Activated CD4-positive, alpha-beta T cell treated with anti-CD3 and anti-CD28 coated beads, Interleukin-2, amount 50 U/mL, for 1 hour (primary cell): ENCODE results near the gene NPFFR2.
"Not testable (repeated sequence)": the region's sequence is repeated elsewhere in the genome, so short reads cannot be mapped to it uniquely, and the experiment has no call there.

Source experiments
- DNase-seq: peaks from one replicate; pipeline ENCODE4 v3.0.0-alpha.2; 2020

NPFFR2 gene

DNA sequence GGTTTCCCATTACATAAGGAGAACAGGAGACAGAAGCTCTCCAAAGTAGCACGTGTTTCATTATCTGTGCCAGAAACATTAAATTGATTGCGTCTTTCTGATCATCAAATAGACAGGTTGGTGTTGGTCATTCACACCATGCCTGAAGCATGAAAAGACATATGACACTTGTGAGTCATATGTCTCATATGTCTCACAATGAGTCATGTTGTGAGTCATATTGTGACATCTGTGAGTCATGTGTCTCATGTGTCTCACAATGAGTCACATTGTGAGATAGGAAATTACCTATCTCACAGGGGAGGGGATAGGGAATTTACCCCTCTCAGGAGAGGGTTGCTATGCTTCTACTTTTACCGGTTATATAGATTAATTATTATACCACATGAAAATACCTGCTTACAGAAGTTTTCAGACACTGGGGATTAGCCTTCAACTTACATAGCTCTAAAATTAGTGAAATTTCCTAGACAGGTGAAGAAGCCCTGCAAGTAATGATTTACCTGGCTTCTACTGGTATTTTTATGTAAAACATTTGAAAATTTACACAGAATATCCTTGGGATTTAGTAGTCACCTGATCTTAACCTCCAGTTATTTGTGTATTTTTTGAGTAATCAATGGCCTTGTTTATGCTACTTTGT is 80.8 kb downstream of the NPFFR2 start:
- no peak for DNase-seq

DNA sequence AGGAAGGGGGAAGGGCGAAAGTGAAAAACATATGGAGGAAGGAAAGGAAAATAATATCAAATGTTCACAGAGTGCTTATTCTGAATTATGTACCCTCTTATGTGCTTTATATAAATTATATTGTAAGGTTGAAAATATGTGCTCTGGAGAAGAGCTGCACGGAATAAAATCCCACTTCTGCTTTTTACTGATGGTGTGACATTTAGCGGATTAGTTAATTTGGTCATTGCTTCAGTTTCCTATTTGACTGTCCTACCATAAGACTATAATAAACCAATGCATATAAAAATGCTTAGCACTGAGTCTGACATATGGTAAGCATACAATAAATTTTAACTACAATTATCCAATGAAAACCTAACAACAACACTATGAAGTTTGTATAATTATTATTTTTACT is 86.2 kb downstream of the NPFFR2 start:
- no peak for DNase-seq

DNA sequence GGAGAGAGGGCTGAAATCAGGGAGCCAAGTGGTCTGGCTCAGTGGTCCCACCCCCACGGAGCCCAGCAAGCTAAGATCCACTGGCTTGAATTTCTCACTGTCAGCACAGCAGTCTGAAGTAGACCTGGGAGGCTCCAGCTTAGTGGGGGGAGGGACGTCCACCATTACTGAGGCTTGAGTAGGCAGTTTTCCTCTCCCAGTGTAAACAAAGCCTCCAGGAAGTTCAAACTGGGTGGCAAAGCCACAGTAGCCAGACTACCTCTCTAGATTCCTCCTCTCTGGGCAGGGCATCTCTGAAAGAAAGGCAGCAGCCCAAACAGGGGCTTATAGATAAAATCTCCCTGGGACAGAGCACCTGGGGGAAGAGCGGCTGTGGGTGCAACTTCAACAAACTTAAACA is 88.1 kb downstream of the NPFFR2 start:
- DNase-seq, result no peak

DNA sequence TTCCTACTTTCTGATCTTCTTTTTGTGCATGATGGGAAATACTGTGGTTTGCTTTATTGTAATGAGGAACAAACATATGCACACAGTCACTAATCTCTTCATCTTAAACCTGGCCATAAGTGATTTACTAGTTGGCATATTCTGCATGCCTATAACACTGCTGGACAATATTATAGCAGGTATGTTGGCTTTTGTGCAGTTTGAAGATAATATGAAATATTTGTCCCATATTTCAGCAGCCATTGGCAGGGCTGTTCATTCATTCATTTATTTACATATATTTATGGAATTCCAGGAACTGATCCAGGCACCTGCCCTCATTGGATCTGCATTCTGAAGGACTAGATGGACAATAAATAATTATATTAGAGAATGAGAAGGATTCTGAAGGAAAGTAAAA is 96.9 kb downstream of the NPFFR2 start:
- no peak for DNase-seq

DNA sequence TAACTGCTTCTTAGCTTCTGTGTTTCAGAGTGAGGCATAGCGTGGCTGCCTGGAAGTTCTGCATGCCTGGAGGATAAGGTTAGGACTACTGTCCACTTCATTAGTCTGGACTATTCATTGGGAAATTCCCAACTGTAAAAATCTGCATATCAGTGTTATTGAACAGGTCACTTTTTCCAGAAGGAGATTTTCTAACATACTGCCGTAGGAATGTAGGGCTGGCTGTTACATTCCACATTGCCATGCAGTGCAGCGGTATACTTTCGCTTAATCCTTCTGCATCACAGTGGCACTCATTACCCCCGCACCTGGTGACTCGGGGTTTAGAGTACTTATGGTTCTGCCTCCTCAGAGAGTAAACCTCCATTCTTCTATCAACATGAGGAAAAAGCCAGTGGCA is 104.6 kb downstream of the NPFFR2 start:
- no peak for DNase-seq

DNA sequence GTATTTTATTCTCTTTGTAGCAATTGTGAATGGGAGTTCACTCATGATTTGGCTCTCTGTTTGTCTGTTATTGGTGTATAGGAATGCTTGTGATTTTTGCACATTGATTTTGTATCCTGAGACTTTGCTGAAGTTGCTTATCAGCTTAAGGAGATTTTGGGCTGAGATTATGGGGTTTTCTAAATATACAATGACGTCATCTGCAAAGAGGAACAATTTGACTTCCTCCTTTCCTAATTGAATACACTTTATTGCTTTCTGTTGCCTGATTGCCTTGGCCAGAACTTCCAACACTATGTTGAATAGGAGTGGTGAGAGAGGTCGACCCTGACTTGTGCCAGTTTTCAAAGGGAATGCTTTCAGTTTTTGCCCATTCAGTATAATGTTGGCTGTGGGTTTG is 108.2 kb downstream of the NPFFR2 start:
- not testable (repeated sequence) for DNase-seq

DNA sequence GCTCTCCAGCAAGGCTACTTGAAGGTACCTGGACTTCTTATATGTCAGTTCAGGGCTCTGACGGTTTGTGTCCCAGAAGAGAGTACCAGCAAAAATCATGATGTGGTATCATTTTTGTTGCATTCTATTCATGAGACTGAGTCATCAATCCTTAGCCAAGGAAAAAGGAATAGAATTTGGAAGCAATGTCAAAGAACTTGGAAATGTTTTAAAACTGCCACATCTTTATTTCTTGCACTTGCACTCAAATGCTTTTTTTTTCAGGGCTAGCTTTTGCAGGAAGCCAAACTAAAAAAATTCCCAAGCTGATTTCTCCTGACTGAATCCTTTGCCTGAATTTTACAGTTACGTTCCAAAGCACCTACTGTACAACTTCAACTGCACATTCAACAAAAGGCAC is 112.4 kb downstream of the NPFFR2 start:
- DNase-seq, result no peak

DNA sequence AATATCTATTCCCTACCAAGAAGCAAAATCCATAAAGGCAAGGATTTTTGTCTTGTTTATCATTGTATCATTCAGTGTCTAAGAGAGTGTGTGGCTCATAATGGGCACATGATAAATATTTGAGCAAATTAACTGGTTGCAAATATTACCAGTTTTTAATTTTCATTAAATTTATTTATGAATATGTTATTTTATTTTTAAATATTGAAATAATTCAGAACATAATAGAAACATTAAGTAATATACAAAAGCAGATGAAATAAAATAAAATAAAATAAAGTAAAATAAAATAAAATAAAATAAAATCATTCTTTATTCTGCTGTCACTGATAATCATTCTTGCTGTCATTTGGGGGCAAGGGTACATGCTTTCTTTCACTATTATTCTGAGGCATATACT is 120.9 kb downstream of the NPFFR2 start:
- no peak for DNase-seq

DNA sequence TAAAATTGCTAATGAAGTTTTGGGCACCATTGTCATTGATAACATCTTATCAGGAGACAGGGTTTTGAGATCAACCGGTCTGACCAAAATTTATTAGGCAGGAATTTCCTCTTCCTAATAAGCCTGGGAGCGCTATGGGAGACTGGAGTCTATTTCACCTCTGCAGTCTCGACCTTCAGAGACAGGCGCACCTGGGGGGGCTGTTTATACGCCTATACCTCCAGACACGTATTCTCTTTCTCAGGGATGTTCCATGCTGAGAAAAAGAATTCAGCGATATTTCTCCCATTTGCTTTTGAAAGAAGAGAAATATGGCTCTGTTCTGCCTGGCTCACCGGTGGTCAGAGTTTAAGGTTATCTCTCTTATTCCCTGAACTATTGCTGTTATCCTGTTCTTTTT is 121.8 kb downstream of the NPFFR2 start:
- not testable (repeated sequence) for DNase-seq

DNA sequence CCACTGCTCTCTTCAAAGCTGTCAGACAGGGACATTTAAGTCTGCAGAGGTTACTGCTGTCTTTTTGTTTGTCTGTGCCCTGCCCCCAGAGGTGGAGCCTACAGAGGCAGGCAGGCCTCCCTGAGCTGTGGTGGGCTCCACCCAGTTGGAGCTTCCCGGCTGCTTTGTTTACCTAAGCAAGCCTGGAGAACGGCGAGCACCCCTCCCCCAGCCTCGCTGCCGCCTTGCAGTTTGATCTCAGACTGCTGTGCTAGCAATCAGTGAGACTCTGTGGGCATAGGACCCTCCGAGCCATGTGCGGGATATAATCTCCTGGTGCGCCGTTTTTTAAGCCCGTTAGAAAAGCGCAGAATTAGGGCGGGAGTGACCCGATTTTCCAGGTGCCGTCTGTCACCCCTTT is 137.5 kb downstream of the NPFFR2 start:
- DNase-seq, result not testable (repeated sequence)

DNA sequence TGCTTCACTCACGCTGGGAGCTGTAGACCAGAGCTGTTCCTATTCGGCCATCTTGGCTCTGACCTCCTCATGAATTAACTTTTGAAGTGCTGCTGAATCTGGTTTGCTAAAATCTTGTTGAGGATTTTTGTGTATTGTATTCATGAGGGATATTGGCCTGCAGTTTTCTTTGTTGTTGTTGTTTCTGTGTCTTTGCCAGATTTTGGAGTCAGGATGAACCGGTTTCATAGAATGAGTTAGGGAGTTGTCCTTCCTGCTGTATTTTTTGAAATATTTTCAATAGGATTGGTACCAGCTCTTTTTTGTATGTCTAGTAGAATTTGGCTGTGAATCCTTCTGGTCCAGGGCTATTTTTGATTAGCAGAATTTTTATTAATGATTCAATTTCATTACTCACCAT is 138.1 kb downstream of the NPFFR2 start:
- DNase-seq, result no peak

DNA sequence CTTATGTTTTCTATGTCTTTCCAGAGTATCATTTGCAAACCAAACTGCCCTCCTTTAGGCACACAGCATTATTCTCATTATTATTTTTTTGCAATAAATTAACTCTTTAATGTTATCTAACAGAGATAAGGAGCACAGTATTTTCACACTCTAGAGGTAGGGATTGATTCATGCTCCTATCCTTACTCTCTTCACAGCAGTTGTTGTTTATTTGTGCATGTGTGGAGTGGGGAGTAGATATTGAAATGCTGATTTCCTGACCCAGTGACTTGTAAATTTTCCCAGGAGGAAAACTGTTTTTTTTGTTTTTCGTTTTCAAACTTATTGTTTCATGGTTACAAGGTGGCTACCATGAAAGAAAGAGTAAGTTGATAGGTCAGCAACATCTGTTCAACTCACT is 140.0 kb downstream of the NPFFR2 start:
- DNase-seq, result no peak

DNA sequence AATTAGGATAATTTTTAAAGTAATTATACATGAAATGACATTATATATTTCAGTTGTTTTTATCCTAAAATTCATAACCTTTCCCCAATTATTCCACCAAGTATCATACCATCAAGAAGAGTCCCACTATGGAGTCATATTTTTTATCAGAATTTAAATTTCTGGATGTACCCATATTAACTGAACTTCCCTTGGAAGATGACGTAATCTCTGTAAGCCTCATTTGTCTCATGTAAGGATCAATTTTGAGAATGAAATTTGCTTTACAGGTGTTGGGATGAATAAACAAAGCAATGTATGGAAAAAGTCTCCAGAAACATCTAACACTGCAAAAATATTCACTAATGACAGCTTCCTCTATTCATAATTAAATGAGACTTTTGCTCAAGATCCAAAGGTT is 147.5 kb downstream of the NPFFR2 start:
- no peak for DNase-seq

DNA sequence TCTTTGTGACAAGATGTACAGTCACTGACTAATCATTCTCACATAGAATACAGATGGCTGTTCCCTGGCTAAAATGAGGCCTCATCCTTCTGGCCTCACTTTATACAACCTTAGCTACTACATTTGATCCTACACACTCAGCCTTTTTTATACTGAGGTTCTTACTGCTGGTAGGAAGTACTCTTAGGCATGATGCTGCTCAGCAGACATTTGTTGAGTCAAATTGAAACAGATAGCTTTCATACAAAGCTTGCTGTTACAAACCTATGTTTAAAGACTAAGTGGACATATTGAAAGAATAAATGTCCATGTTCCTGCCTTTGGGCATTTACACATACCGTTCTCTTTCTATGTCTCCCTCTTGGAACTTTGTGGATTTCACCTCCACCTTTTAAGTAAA is 154.9 kb downstream of the NPFFR2 start:
- DNase-seq, result no peak

DNA sequence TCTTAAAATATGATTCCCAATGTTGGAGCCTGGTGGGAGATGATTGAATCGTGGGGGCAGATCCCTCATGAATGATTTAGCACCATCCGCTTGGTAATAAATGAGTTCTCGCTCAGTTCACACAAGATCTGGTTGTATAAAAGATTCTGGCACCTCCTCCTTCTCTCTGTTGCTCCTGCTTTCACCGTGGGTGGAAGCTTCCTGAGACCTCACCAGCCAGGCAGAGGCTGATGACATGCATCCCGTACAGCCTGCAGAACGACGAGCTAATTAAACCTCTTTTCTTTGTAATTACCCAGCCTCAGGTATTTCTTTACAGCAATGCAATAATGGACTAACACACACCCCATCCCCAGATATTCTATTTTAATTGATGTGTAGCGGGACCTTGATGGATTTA is 162.2 kb downstream of the NPFFR2 start:
- no peak for DNase-seq

DNA sequence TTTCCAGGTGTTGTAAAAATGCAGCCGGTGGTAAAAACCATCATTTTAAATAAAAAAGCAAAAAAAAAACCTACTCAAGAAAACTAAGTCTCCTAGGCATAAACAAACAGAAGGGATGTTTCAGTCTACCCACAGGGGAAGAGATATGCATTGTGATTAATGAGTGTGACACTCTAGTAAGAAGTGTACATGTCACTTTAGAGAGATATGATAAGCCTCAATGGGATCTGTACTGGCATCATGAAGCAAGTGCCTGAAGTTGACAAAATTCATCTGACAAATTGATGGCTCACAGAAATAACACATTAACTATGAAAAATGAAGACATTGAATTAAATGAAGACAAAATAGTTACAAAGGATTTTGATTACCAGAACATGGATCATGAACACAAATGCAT is 162.7 kb downstream of the NPFFR2 start:
- no peak for DNase-seq
